HUES64 (cell line): ENCODE measurements around the gene CCDC182. TPM values are rescaled to one million over a fixed set of nuclear protein-coding genes. Genes with fewer than 3 reads are reported as not detected.

Source experiments
- H3K27ac ChIP-seq: 2 replicates; pipeline ENCODE4 v1.7.0; 2013; ENCODE audit warnings: low read depth, low read length, inconsistent platforms
- H3K27me3 ChIP-seq: 2 replicates; pipeline ENCODE4 v1.6.1; 2013; ENCODE audit warnings: mild to moderate bottlenecking, low read length; ENCODE audit not compliant: insufficient read depth
- H3K36me3 ChIP-seq: 2 replicates; pipeline ENCODE4 v1.6.1; 2013; ENCODE audit warnings: mild to moderate bottlenecking, low read length; ENCODE audit not compliant: insufficient read depth
- H3K4me1 ChIP-seq: 2 replicates; pipeline ENCODE4 v1.6.1; 2013; ENCODE audit warnings: mild to moderate bottlenecking, low read length, moderate library complexity; ENCODE audit not compliant: insufficient read depth
- H3K4me3 ChIP-seq: 2 replicates; pipeline ENCODE4 v1.5.1; 2013; ENCODE audit warnings: mild to moderate bottlenecking, low read length, moderate library complexity
- H3K9ac ChIP-seq: 2 replicates; pipeline ENCODE4 v1.6.1; 2013; ENCODE audit warnings: mild to moderate bottlenecking, low read depth, low read length
- H3K9me3 ChIP-seq: 2 replicates; pipeline ENCODE4 v1.6.1; 2013; ENCODE audit warnings: low read depth, low read length; ENCODE audit not compliant: insufficient read depth
- WGBS: fragments of 150-250, 120-280 bp; methylation state at CpG from one replicate; pipeline ENCODE4 v1.1.7; 2013; ENCODE audit warnings: missing lambda C conversion rate; 5-methylcytosine and 5-hydroxymethylcytosine counted together
- polyA plus RNA-seq, 2 experiments: library from polyadenylated mRNA; stranded (reverse); fragments of 50-300 nt; gene quantifications; one replicate each; pipeline ENCODE4 v1.2.3, GENCODE V29; 2013

CCDC182 gene
- polyA plus RNA-seq (2013, experiment 1 of 2): not detected
- polyA plus RNA-seq (2013, experiment 2 of 2): not detected

- no peak within 1 kb of the TSS for H3K27ac ChIP-seq
- H3K9me3 ChIP-seq: no peaks in the 10 kb centered on the region
- 89% methylated on average over 4 of the region's 4 CpGs for WGBS
- no peak within 1 kb of the TSS for H3K4me3 ChIP-seq
- no peaks in the 10 kb centered on the region for H3K4me1 ChIP-seq
- no peak within 1 kb of the TSS for H3K9ac ChIP-seq
- H3K36me3 ChIP-seq: no peaks in the 10 kb centered on the region
- H3K27me3 ChIP-seq: no peaks in the 10 kb centered on the region
Observed at GRCh38 chr17:57745242-57745641, at the start of gene CCDC182. Gene CCDC182 (minus strand): TSS chr17:57745299. CDS start chr17:57745272, 27 bp downstream.

- no peaks in the 10 kb centered on the region for H3K4me1 ChIP-seq
- no peaks in the 10 kb centered on the region for H3K27me3 ChIP-seq
- no peak overlapping the region for H3K9ac ChIP-seq
- H3K36me3 ChIP-seq: no peaks in the 10 kb centered on the region
- WGBS: 82% methylated on average over 1 of the region's 2 CpGs
- no peaks in the 10 kb centered on the region for H3K9me3 ChIP-seq
- no peak overlapping the region for H3K27ac ChIP-seq
- no peak overlapping the region for H3K4me3 ChIP-seq
Observed at GRCh38 chr17:57794841-57795240, 49.7 kb upstream of the CCDC182 start.

GRCh38 chr17:57788725-57789124, 43.6 kb upstream of the CCDC182 start:
- Histone ChIP-seq H3K4me1 (0 out of 2 replicates have a peak, but pooled peaks cover under 1% of the 10 kb centered on the region), H3K9ac (no peak overlapping the region), H3K9me3 (no peaks in the 10 kb centered on the region), H3K4me3 (no peak overlapping the region), H3K36me3 (no peaks in the 10 kb centered on the region), H3K27ac (no peak overlapping the region), H3K27me3 (peaks cover 11% of the 10 kb centered on the region; the same call in 1 of the 2 replicates)
- WGBS: 88% methylated on average over 4 of the region's 4 CpGs

GRCh38 chr17:57785022-57785421, 39.9 kb upstream of the CCDC182 start:
- H3K4me3 ChIP-seq: no peak overlapping the region
- peaks cover 20% of the 10 kb centered on the region for H3K4me1 ChIP-seq
- H3K9me3 ChIP-seq: no peaks in the 10 kb centered on the region
- no peaks in the 10 kb centered on the region for H3K36me3 ChIP-seq
- H3K27me3 ChIP-seq: peaks cover 14% of the 10 kb centered on the region
- H3K9ac ChIP-seq: no peak overlapping the region
- no peak overlapping the region for H3K27ac ChIP-seq
- WGBS: 92% methylated on average over 7 of the region's 7 CpGs

GRCh38 chr17:57784226-57784895, 39.3 kb upstream of the CCDC182 start:
- Histone ChIP-seq H3K9me3 (no peaks in the 10 kb centered on the region), H3K27me3 (peaks cover 14% of the 10 kb centered on the region), H3K4me1 (peaks cover 20% of the 10 kb centered on the region), H3K9ac (no peak overlapping the region), H3K36me3 (no peaks in the 10 kb centered on the region), H3K4me3 (no peak overlapping the region), H3K27ac (no peak overlapping the region)
- WGBS: 80% methylated on average over 15 of the region's 15 CpGs

- H3K4me1 ChIP-seq: peaks cover 20% of the 10 kb centered on the region
- no peak overlapping the region for H3K9ac ChIP-seq
- peaks cover 14% of the 10 kb centered on the region for H3K27me3 ChIP-seq
- 4% methylated on average over 25 of the region's 25 CpGs for WGBS
- 0 out of 2 replicates have a peak overlapping the region, but pooled peaks have one; percentile 17 for H3K4me3 ChIP-seq
- H3K27ac ChIP-seq: no peak overlapping the region
- no peaks in the 10 kb centered on the region for H3K9me3 ChIP-seq
- no peaks in the 10 kb centered on the region for H3K36me3 ChIP-seq
Observed at GRCh38 chr17:57783338-57783742, 38.2 kb upstream of the CCDC182 start.

GRCh38 chr17:57782647-57783337, 37.7 kb upstream of the CCDC182 start:
- peaks cover 14% of the 10 kb centered on the region for H3K27me3 ChIP-seq
- 0 out of 2 replicates have a peak overlapping the region, but pooled peaks have one; percentile 17 for H3K4me3 ChIP-seq
- no peaks in the 10 kb centered on the region for H3K36me3 ChIP-seq
- H3K9me3 ChIP-seq: no peaks in the 10 kb centered on the region
- no peak overlapping the region for H3K27ac ChIP-seq
- no peak overlapping the region for H3K9ac ChIP-seq
- WGBS: 47% methylated on average over 20 of the region's 20 CpGs
- H3K4me1 ChIP-seq: peaks cover 20% of the 10 kb centered on the region

- Histone ChIP-seq H3K36me3 (no peaks in the 10 kb centered on the region), H3K9me3 (no peaks in the 10 kb centered on the region), H3K27ac (no peak overlapping the region), H3K27me3 (peaks cover 14% of the 10 kb centered on the region), H3K4me3 (no peak overlapping the region), H3K9ac (no peak overlapping the region), H3K4me1 (peaks cover 20% of the 10 kb centered on the region)
- WGBS: 63% methylated on average over 6 of the region's 6 CpGs
Observed at GRCh38 chr17:57782062-57782490, 37.0 kb upstream of the CCDC182 start.

- no peak overlapping the region for H3K27ac ChIP-seq
- H3K4me3 ChIP-seq: no peak overlapping the region
- 82% methylated on average over 11 of the region's 11 CpGs for WGBS
- no peaks in the 10 kb centered on the region for H3K9me3 ChIP-seq
- H3K9ac ChIP-seq: no peak overlapping the region
- peaks cover 20% of the 10 kb centered on the region for H3K4me1 ChIP-seq
- H3K27me3 ChIP-seq: peaks cover 14% of the 10 kb centered on the region
- no peaks in the 10 kb centered on the region for H3K36me3 ChIP-seq
Observed at GRCh38 chr17:57781386-57782061, 36.4 kb upstream of the CCDC182 start.

- WGBS: 80% methylated on average over 2 of the region's 2 CpGs
- Histone ChIP-seq H3K4me3 (no peak overlapping the region), H3K27me3 (peaks cover 10% of the 10 kb centered on the region), H3K27ac (no peak overlapping the region), H3K4me1 (peaks cover 20% of the 10 kb centered on the region), H3K9ac (no peak overlapping the region), H3K36me3 (no peaks in the 10 kb centered on the region), H3K9me3 (no peaks in the 10 kb centered on the region)
Observed at GRCh38 chr17:57779706-57780105, 34.6 kb upstream of the CCDC182 start.

GRCh38 chr17:57778306-57778705, 33.2 kb upstream of the CCDC182 start:
- Histone ChIP-seq H3K9ac (no peak overlapping the region), H3K9me3 (no peaks in the 10 kb centered on the region), H3K27me3 (peaks cover 2% of the 10 kb centered on the region; the same call in 1 of the 2 replicates), H3K36me3 (no peaks in the 10 kb centered on the region), H3K4me3 (no peak overlapping the region), H3K27ac (no peak overlapping the region), H3K4me1 (peaks cover 16% of the 10 kb centered on the region)
- WGBS: 95% methylated on average over 6 of the region's 6 CpGs
